Left lobe of liver (tissue), 1 donor: ENCODE results near the gene CTDNEP1. TPM values are rescaled to one million over a fixed set of nuclear protein-coding genes. Genes with fewer than 3 reads are reported as not detected.

ENCODE experiments used
- total RNA-seq: library from RNA; stranded (reverse); gene quantifications from one replicate; pipeline ENCODE4 v1.2.1, GENCODE V29; 2021
- donor health status: DM: no; HTN: yes; CAD: no.

CTDNEP1 gene
- total RNA-seq, 1 donor from 2014 or later = 35.1 TPM

Other genes starting within 250 kb of the CTDNEP1 start
- gene RNASEK, start 239.1 kb downstream of the CTDNEP1 start, total RNA-seq = 83.9 TPM
- 1.7 TPM for gene BCL6B, start 228.7 kb downstream of the CTDNEP1 start, total RNA-seq
- 39.9 TPM for gene SLC16A13, start 215.7 kb downstream of the CTDNEP1 start, total RNA-seq
- 2.5 TPM for gene SLC16A11, start 207.6 kb downstream of the CTDNEP1 start, total RNA-seq
- 1.1 TPM for gene CLEC10A, start 171.5 kb downstream of the CTDNEP1 start, total RNA-seq
- gene ASGR2, start 136.9 kb downstream of the CTDNEP1 start, total RNA-seq = 442 TPM
- gene ASGR1, start 72.4 kb downstream of the CTDNEP1 start, total RNA-seq = 526 TPM
- gene DLG4, start 31.9 kb downstream of the CTDNEP1 start, total RNA-seq = 5.5 TPM
- gene ACADVL, start 31.8 kb downstream of the CTDNEP1 start, total RNA-seq = 1,044 TPM
- 10.0 TPM for gene DVL2, start 17.2 kb downstream of the CTDNEP1 start, total RNA-seq
- 16.5 TPM for gene PHF23, start 12.3 kb downstream of the CTDNEP1 start, total RNA-seq
- 235 TPM for gene GABARAP, start 9.3 kb downstream of the CTDNEP1 start, total RNA-seq
- 27.5 TPM for gene ELP5, start 481 bp upstream of the CTDNEP1 start, total RNA-seq
- 20.5 TPM for gene CLDN7, start 10.7 kb upstream of the CTDNEP1 start, total RNA-seq
- 0.48 TPM for gene SLC2A4, start 30.0 kb upstream of the CTDNEP1 start, total RNA-seq
- gene YBX2, start 42.9 kb upstream of the CTDNEP1 start, total RNA-seq = 0.81 TPM
- gene EIF5A, start 55.9 kb upstream of the CTDNEP1 start, total RNA-seq = 242 TPM
- gene GPS2, start 63.6 kb upstream of the CTDNEP1 start, total RNA-seq = 21.2 TPM
- 17.0 TPM for gene NEURL4, start 77.6 kb upstream of the CTDNEP1 start, total RNA-seq
- 3.4 TPM for gene ACAP1, start 84.8 kb upstream of the CTDNEP1 start, total RNA-seq
- gene KCTD11, start 100.4 kb upstream of the CTDNEP1 start, total RNA-seq = 2.6 TPM
- gene TMEM95, start 103.4 kb upstream of the CTDNEP1 start, total RNA-seq = not detected
- gene TNK1, start 129.4 kb upstream of the CTDNEP1 start, total RNA-seq = 5.2 TPM
- gene PLSCR3, start 142.8 kb upstream of the CTDNEP1 start, total RNA-seq = 7.0 TPM
- 80.1 TPM for gene TMEM256, start 152.4 kb upstream of the CTDNEP1 start, total RNA-seq
- 3.9 TPM for gene NLGN2, start 156.1 kb upstream of the CTDNEP1 start, total RNA-seq
- not detected for gene SPEM1, start 168.6 kb upstream of the CTDNEP1 start, total RNA-seq
- not detected for gene SPEM2, start 173.9 kb upstream of the CTDNEP1 start, total RNA-seq
- gene SPEM3, start 177.1 kb upstream of the CTDNEP1 start, total RNA-seq = not detected
- 4.0 TPM for gene TMEM102, start 183.7 kb upstream of the CTDNEP1 start, total RNA-seq
- gene FGF11, start 187.8 kb upstream of the CTDNEP1 start, total RNA-seq = 0.86 TPM
- gene CHRNB1, start 193.3 kb upstream of the CTDNEP1 start, total RNA-seq = 10.9 TPM
- 7.9 TPM for gene ZBTB4, start 227.9 kb upstream of the CTDNEP1 start, total RNA-seq
- gene SLC35G6, start 229.7 kb upstream of the CTDNEP1 start, total RNA-seq = not detected
- 55.9 TPM for gene POLR2A, start 232.6 kb upstream of the CTDNEP1 start, total RNA-seq